ENCODE data around the gene HLCS.

Gene HLCS

DNA sequence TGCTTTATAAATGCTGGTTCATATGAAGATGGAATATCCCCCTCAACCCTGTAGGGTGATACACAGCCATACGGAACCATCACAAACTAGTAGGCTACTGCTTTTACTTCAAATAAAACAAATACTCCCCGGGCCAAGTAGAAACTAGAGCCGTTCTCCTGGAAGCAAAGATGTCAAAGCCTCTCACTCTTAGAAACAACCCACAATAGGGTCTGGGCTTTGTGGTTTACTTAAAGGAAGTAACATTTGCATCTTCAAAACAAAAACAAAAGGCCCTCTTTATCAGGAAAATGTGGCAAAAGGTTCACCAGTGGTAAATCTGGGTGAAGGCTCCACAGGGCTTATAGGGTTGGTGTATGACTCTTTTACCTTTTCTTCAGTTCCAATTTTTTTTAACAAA, 49.8 kb downstream of the HLCS start:
- Histone ChIP-seq H3K36me3 (replicated peaks; ENCODE audit: insufficient read depth, low read length) (no peaks in the 10 kb centered on the region), H4K20me1 (ENCODE audit: insufficient read depth, low read length) (no peaks in the 10 kb centered on the region), H3K4me3 (ENCODE audit: low read length) (no peak overlapping the region), H3F3A (ENCODE audit: insufficient read depth, low read length) (peaks cover 3% of the 10 kb centered on the region; the same call in 1 of the 2 replicates), H2AFZ (ENCODE audit: low read length) (no peak overlapping the region), H3K27me3 (replicated peaks; ENCODE audit: insufficient read depth, low read length) (no peaks in the 10 kb centered on the region), H3K4me1 (ENCODE audit: low read length) (peaks cover 12% of the 10 kb centered on the region), H3K79me2 (ENCODE audit: low read length) (no peaks in the 10 kb centered on the region), H3K4me2 (ENCODE audit: low read depth, low read length) (peak overlapping the region; percentile 21), H3K27ac (ENCODE audit: low read length) (0 out of 2 replicates have a peak overlapping the region, but pooled peaks have one; percentile 1), H3K9me2 (replicated peaks; ENCODE audit: insufficient read depth, low read length) (no peaks in the 10 kb centered on the region), H3K9me3 (replicated peaks; ENCODE audit: insufficient read depth, low read length) (no peaks in the 10 kb centered on the region), H3K9ac (ENCODE audit: low read length) (no peak overlapping the region)
- peak; percentile 82 for DNase-seq
- no peak for TF ChIP-seq EZH2 (optimal IDR thresholded peaks at IDR 0.05; ENCODE audit: low read depth, low read length)
- TF ChIP-seq, protein P1, sequence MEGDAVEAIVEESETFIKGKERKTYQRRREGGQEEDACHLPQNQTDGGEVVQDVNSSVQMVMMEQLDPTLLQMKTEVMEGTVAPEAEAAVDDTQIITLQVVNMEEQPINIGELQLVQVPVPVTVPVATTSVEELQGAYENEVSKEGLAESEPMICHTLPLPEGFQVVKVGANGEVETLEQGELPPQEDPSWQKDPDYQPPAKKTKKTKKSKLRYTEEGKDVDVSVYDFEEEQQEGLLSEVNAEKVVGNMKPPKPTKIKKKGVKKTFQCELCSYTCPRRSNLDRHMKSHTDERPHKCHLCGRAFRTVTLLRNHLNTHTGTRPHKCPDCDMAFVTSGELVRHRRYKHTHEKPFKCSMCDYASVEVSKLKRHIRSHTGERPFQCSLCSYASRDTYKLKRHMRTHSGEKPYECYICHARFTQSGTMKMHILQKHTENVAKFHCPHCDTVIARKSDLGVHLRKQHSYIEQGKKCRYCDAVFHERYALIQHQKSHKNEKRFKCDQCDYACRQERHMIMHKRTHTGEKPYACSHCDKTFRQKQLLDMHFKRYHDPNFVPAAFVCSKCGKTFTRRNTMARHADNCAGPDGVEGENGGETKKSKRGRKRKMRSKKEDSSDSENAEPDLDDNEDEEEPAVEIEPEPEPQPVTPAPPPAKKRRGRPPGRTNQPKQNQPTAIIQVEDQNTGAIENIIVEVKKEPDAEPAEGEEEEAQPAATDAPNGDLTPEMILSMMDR (IDR thresholded peaks at IDR 0.05; ENCODE audit: low read length): no peak
- TF ChIP-seq EZH2phosphoT487 (IDR thresholded peaks at IDR 0.05; ENCODE audit: low read length): no peak

DNA sequence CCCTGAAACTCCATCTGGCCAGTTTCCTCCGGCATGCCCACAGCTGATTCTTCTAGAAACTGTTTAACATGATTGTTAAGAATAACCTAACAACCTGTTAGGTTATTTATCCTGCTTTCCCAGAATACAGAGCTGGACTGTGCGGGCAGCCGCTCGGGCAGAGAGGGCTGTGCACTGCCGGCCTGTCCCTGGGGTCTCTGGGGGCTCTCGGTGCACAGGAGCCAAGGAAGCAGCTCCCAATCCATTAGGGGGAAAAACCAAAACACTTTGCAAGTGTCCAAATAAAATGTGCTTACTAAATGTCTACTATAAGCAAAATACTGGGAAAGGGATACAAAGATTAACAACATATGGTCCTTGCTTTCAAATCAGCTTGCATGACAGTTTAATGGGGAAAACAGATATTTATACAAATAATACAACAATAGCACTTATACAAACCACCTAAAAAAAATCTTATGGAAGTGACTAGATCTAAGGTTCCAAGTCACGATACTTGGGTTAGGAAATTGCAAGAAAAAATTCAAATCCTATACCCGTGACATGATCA, 50.7 kb downstream of the HLCS start:
- no peaks in the 10 kb centered on the region for H3K79me2 ChIP-seq (ENCODE audit: low read length)
- no peak overlapping the region for H2AFZ ChIP-seq (ENCODE audit: low read length)
- TF ChIP-seq, protein P1 (IDR thresholded peaks at IDR 0.05; ENCODE audit: low read length): no peak
- TF ChIP-seq EZH2 (optimal IDR thresholded peaks at IDR 0.05; ENCODE audit: low read depth, low read length): no peak
- no peak for TF ChIP-seq EZH2phosphoT487 (IDR thresholded peaks at IDR 0.05; ENCODE audit: low read length)
- no peak overlapping the region for H3K27ac ChIP-seq (ENCODE audit: low read length)
- H3K9me3 ChIP-seq (replicated peaks; ENCODE audit: insufficient read depth, low read length): no peaks in the 10 kb centered on the region
- no peaks in the 10 kb centered on the region for H3K9me2 ChIP-seq (replicated peaks; ENCODE audit: insufficient read depth, low read length)
- DNase-seq: no peak
- peaks cover 3% of the 10 kb centered on the region; the same call in 1 of the 2 replicates for H3F3A ChIP-seq (ENCODE audit: insufficient read depth, low read length)
- no peak overlapping the region for H3K4me2 ChIP-seq (ENCODE audit: low read depth, low read length)
- no peak overlapping the region for H3K9ac ChIP-seq (ENCODE audit: low read length)
- no peak overlapping the region for H3K4me3 ChIP-seq (ENCODE audit: low read length)
- H3K4me1 ChIP-seq (ENCODE audit: low read length): peaks cover 12% of the 10 kb centered on the region
- no peaks in the 10 kb centered on the region for H3K36me3 ChIP-seq (replicated peaks; ENCODE audit: insufficient read depth, low read length)
- H3K27me3 ChIP-seq (replicated peaks; ENCODE audit: insufficient read depth, low read length): no peaks in the 10 kb centered on the region
- H4K20me1 ChIP-seq (ENCODE audit: insufficient read depth, low read length): no peaks in the 10 kb centered on the region

DNA sequence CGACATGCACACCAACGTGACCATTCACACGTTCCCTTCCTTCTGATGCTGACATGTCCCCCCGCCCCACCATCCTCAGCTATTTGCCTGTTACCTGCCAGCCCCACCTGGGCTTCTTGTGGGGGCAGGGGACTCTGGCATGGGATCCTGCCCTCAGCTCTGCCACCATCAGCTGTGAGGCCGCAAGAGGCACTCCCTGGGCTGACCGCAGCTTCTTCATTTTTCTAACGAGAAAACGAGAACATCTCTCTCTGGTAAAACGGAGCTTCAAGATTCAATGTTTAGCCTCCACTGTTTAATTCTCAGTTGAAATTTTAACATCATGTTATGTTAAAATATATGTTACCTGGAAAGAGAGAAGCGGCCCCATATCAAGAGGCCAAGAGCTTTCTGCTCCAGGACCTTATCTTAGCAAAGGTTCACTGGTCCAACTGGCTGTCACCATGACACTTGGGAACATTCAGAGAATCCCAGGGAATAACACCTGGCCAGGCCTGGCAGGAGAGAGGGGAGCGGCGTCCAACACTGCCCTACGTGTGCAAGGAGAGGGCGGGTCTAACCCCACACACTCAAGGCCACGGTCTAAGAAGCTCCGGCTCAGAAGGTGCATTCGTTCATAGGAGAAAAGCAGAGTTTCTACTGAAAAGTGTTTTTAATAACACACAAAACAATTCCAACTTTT, 51.3 kb downstream of the HLCS start:
- Histone ChIP-seq H3K9me2 (replicated peaks; ENCODE audit: insufficient read depth, low read length) (no peaks in the 10 kb centered on the region), H4K20me1 (ENCODE audit: insufficient read depth, low read length) (no peaks in the 10 kb centered on the region), H3K4me3 (ENCODE audit: low read length) (no peak overlapping the region), H3F3A (ENCODE audit: insufficient read depth, low read length) (peaks cover 3% of the 10 kb centered on the region; the same call in 1 of the 2 replicates), H3K36me3 (replicated peaks; ENCODE audit: insufficient read depth, low read length) (no peaks in the 10 kb centered on the region), H3K27ac (ENCODE audit: low read length) (no peak overlapping the region), H2AFZ (ENCODE audit: low read length) (no peak overlapping the region), H3K4me2 (ENCODE audit: low read depth, low read length) (no peak overlapping the region), H3K9me3 (replicated peaks; ENCODE audit: insufficient read depth, low read length) (no peaks in the 10 kb centered on the region), H3K27me3 (replicated peaks; ENCODE audit: insufficient read depth, low read length) (no peaks in the 10 kb centered on the region), H3K9ac (ENCODE audit: low read length) (no peak overlapping the region), H3K4me1 (ENCODE audit: low read length) (peaks cover 12% of the 10 kb centered on the region), H3K79me2 (ENCODE audit: low read length) (no peaks in the 10 kb centered on the region)
- DNase-seq: no peak
- TF ChIP-seq EZH2phosphoT487 (IDR thresholded peaks at IDR 0.05; ENCODE audit: low read length): no peak
- TF ChIP-seq EZH2 (optimal IDR thresholded peaks at IDR 0.05; ENCODE audit: low read depth, low read length): no peak
